GM13977 (cell line): ENCODE results near the gene OOSP3.

Experiments
- DNase-seq: peaks from one replicate; pipeline ENCODE4 v3.0.0; 2012; ENCODE audit warnings: low spot score
- CTCF ChIP-seq: IDR thresholded peaks from 2 replicates; pipeline ENCODE4 v1.5.1; 2012; ENCODE audit warnings: mild to moderate bottlenecking, control low read depth; ENCODE audit not compliant: insufficient read depth; ENCODE audit errors: extremely low read depth, missing control alignments
- in situ Hi-C: fragments of 300-500 bp; cut with MboI; formaldehyde crosslinking; loops from one replicate; pipeline ENCODE4 v1.12.0; 2022; ENCODE audit warnings: low sequenced_read_pairs, low pct_unique_long_range_greater_than_20kb, mixed read lengths, inconsistent platforms; ENCODE audit not compliant: unreplicated experiment

The OOSP3 gene

GRCh38 chr11:59878575-59878974 lies at the start of gene OOSP3:
TSS of gene OOSP3 (plus strand) at chr11:59878782. CDS start at chr11:59878809, 27 bp downstream.
- in situ Hi-C loops: no loop called here
- no peak for TF ChIP-seq CTCF
- no peak for DNase-seq

GRCh38 chr11:59829358-59829757 lies 49.2 kb upstream of the OOSP3 start:
- in situ Hi-C loops: no loop called here
- no peak for DNase-seq
- no peak for TF ChIP-seq CTCF

GRCh38 chr11:59833602-59834001 lies 45.0 kb upstream of the OOSP3 start:
- no peak for TF ChIP-seq CTCF
- no peak for DNase-seq
- in situ Hi-C loops: no loop called here

GRCh38 chr11:59839615-59840014 lies 39.0 kb upstream of the OOSP3 start:
- in situ Hi-C loops: no loop called here
- no peak for TF ChIP-seq CTCF

GRCh38 chr11:59841514-59841913 lies 37.1 kb upstream of the OOSP3 start:
- peak; percentile 4 for DNase-seq
- in situ Hi-C loops: no loop called here
- no peak for TF ChIP-seq CTCF

More at GRCh38 chr11:59839615-59840014, 39.0 kb upstream of the OOSP3 start:
- no peak for DNase-seq

GRCh38 chr11:59842316-59842715 lies 36.3 kb upstream of the OOSP3 start:
- in situ Hi-C loops: no loop called here
- DNase-seq: no peak
- TF ChIP-seq CTCF: no peak

- DNase-seq: no peak
- no peak for TF ChIP-seq CTCF
- in situ Hi-C loops: no loop called here
Measured at GRCh38 chr11:59845399-59845798, 33.2 kb upstream of the OOSP3 start, which contains the start of gene CBLIF. TSS of gene CBLIF (minus strand) at chr11:59845499. CDS start at chr11:59845453, 46 bp downstream.
